ENCODE results near the gene LRRIQ3. TPM values are rescaled to one million over a fixed set of nuclear protein-coding genes. Genes with fewer than 3 reads are reported as not detected.

LRRIQ3 gene
- total and polyA plus RNA-seq, 2 of the 4 experiments (the other 2 are of a cell fraction) = 1.2 to 1.8 TPM

DNA sequence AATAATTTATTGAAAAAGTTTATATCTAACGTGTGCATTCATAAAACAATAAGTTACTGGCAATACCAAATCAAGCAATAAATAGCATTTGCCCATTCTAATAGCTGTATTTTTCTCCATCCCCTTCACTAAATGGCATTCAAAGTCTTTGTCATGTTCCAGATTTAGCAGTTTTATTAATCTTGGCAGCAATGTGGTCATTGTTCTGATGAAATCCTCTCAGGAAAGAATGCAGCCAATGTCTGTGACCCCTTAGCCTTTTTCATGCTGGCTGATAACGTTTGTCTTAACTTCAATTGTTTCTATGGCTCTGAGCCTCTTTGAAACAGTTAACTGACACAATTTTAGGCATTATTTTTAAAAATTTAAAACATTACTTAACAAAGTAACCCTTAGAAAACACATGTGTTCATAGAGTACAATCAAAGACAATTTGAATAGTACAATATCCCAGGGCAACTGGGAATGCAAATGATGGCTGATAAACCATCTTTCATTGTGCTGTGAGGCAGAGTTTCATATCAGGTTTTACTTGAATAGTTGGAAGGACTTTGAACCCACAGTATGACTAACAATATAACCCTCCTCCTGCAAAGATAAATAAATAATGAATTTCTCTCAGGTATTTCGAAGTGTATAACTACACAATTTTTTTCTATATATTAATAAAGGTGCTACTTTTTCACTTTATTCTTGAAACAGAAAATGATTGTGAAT lies 217.5 kb downstream of the LRRIQ3 start:
- Histone ChIP-seq H4K20me1 (ENCODE audit: insufficient read depth, low read length) (no peaks in the 10 kb centered on the region), H3K4me1 (ENCODE audit: control insufficient read depth, insufficient read depth, low read length) (no peaks in the 10 kb centered on the region), H3K4me3 (ENCODE audit: insufficient read depth, low read depth, low read length) (no peak overlapping the region), H3K4me2 (ENCODE audit: low read depth, low read length) (no peak overlapping the region), H2AK5ac (ENCODE audit: low read depth, low read length) (no peak overlapping the region), H3K9ac (ENCODE audit: low read depth, low read length) (no peak overlapping the region), H3K79me1 (ENCODE audit: low read depth in 1 of 2, low read length in 2 of 2) (no peaks in the 10 kb centered on the region), H3K9me1 (ENCODE audit: insufficient read depth, low read length) (no peaks in the 10 kb centered on the region), H4K5ac (ENCODE audit: low read depth, low read length) (no peak overlapping the region), H4K91ac (ENCODE audit: insufficient read depth, low read depth, low read length) (no peak overlapping the region), H3K4ac (ENCODE audit: low read depth, low read length) (no peak overlapping the region), H2AK9ac (replicated peaks; ENCODE audit: low read depth, low read length, poor library complexity) (no peak overlapping the region), H3K14ac (replicated peaks; ENCODE audit: low read depth, low read length) (no peak overlapping the region), H2BK20ac (ENCODE audit: low read depth, low read length) (no peak overlapping the region), H3K18ac (ENCODE audit: low read depth, low read length) (no peak overlapping the region), H3K23ac (ENCODE audit: low read depth, low read length) (no peak overlapping the region), H3K56ac (ENCODE audit: extremely low read depth, insufficient read depth, low read length) (no peak overlapping the region), H3K27me3 (ENCODE audit: control insufficient read depth, insufficient read depth, low read length) (no peaks in the 10 kb centered on the region), H2BK120ac (ENCODE audit: low read depth, low read length) (no peak overlapping the region), H3K9me3 (ENCODE audit: control insufficient read depth, insufficient read depth, low read length) (0 out of 2 replicates have a peak, but pooled peaks cover 2% of the 10 kb centered on the region), H2AFZ (replicated peaks; ENCODE audit: low read length, poor library complexity) (no peak overlapping the region), H4K8ac (ENCODE audit: low read depth in 2 of 2, low read length in 2 of 2) (no peak overlapping the region), H2BK5ac (ENCODE audit: low read depth, low read length, poor library complexity, severe bottlenecking) (no peak overlapping the region), H3K27ac (ENCODE audit: insufficient read depth, low read length) (no peak overlapping the region), H2BK15ac (ENCODE audit: low read depth, low read length) (no peak overlapping the region), H3K36me3 (ENCODE audit: control insufficient read depth, insufficient read depth, low read length) (no peaks in the 10 kb centered on the region)
- intact Hi-C loops (cut with micrococcal nuclease) (no loop called here), in situ Hi-C loops (cut with MboI; ENCODE audit: low sequenced_read_pairs) (no loop called here), dilution Hi-C loops (cut with HindIII; ENCODE audit: low sequenced_read_pairs, unreplicated experiment) (no loop called here)
- CTCF ChIA-PET = no interaction called here
- POLR2A ChIA-PET (ENCODE audit: unreplicated experiment) = no interaction called here
- TF ChIP-seq CEBPB (IDR thresholded peaks at IDR 0.05; ENCODE audit: low read depth, low read length) = no peak
- TF ChIP-seq, protein P1, sequence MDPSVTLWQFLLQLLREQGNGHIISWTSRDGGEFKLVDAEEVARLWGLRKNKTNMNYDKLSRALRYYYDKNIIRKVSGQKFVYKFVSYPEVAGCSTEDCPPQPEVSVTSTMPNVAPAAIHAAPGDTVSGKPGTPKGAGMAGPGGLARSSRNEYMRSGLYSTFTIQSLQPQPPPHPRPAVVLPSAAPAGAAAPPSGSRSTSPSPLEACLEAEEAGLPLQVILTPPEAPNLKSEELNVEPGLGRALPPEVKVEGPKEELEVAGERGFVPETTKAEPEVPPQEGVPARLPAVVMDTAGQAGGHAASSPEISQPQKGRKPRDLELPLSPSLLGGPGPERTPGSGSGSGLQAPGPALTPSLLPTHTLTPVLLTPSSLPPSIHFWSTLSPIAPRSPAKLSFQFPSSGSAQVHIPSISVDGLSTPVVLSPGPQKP (IDR thresholded peaks at IDR 0.05; ENCODE audit: borderline replicate concordance, low read depth, low read length) = no peak
- TF ChIP-seq POLR2A (IDR thresholded peaks at IDR 0.05; ENCODE audit: low read depth, low read length) = no peak
- TF ChIP-seq BHLHE40 (IDR thresholded peaks at IDR 0.05; ENCODE audit: low read depth, low read length) = no peak
- TF ChIP-seq RFX5 (IDR thresholded peaks at IDR 0.05; ENCODE audit: low read depth, low read length) = no peak
- no peak for TF ChIP-seq RCOR1 (IDR thresholded peaks at IDR 0.05; ENCODE audit: insufficient replicate concordance, low read length)
- TF ChIP-seq NFE2L2 (IDR thresholded peaks at IDR 0.05; ENCODE audit: low read depth, low read length) = no peak
- TF ChIP-seq MAZ (IDR thresholded peaks at IDR 0.05; ENCODE audit: borderline replicate concordance, low read depth, low read length) = no peak
- no peak for TF ChIP-seq MXI1 (IDR thresholded peaks at IDR 0.05; ENCODE audit: borderline replicate concordance, low read depth, low read length)
- TF ChIP-seq, protein P2, sequence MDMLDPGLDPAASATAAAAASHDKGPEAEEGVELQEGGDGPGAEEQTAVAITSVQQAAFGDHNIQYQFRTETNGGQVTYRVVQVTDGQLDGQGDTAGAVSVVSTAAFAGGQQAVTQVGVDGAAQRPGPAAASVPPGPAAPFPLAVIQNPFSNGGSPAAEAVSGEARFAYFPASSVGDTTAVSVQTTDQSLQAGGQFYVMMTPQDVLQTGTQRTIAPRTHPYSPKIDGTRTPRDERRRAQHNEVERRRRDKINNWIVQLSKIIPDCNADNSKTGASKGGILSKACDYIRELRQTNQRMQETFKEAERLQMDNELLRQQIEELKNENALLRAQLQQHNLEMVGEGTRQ (IDR thresholded peaks at IDR 0.05; ENCODE audit: low read depth, low read length) = no peak
- no peak for TF ChIP-seq MAFK (IDR thresholded peaks at IDR 0.05; ENCODE audit: low read depth, low read length)
- TF ChIP-seq, protein P3, sequence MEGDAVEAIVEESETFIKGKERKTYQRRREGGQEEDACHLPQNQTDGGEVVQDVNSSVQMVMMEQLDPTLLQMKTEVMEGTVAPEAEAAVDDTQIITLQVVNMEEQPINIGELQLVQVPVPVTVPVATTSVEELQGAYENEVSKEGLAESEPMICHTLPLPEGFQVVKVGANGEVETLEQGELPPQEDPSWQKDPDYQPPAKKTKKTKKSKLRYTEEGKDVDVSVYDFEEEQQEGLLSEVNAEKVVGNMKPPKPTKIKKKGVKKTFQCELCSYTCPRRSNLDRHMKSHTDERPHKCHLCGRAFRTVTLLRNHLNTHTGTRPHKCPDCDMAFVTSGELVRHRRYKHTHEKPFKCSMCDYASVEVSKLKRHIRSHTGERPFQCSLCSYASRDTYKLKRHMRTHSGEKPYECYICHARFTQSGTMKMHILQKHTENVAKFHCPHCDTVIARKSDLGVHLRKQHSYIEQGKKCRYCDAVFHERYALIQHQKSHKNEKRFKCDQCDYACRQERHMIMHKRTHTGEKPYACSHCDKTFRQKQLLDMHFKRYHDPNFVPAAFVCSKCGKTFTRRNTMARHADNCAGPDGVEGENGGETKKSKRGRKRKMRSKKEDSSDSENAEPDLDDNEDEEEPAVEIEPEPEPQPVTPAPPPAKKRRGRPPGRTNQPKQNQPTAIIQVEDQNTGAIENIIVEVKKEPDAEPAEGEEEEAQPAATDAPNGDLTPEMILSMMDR (conservative IDR thresholded peaks at IDR 0.05; ENCODE audit: low read depth, low read length) = no peak
- no peak for TF ChIP-seq FOS (IDR thresholded peaks at IDR 0.05; ENCODE audit: low read depth, low read length)
- TF ChIP-seq CHD1 (IDR thresholded peaks at IDR 0.05; ENCODE audit: low read depth, low read length) = no peak
- no peak for TF ChIP-seq RAD21 (IDR thresholded peaks at IDR 0.05; ENCODE audit: low read length)
- TF ChIP-seq SMC3 (IDR thresholded peaks at IDR 0.05; ENCODE audit: low read depth, low read length) = no peak
- no TSS peak for BruUV-seq (replicated peaks)
- ATAC-seq (ENCODE audit: low read depth) = no peak
- DNase-seq = no peak
- WGBS, 2 experiments (ENCODE audit: extremely low coverage in 2 of 2, insufficient read length in 1 of 2) = no CpG with 5 or more reads among the region's 3 CpGs
